Hematopoietic multipotent progenitor cell treated with erythropoietin and hydrocortisone succinate and interleukin-3 and kit ligand, for 4 days (in vitro differentiated cells): Measurements from ENCODE around the gene GDF7.

ENCODE experiments used
- DNase-seq: peaks from one replicate; pipeline ENCODE4 v3.0.0-alpha.2; 2015

Gene GDF7

GRCh38 chr2:20663196-20664070 lies 3.5 kb upstream of the GDF7 start:
- no peak for DNase-seq

GRCh38 chr2:20664071-20664390 lies 2.9 kb upstream of the GDF7 start:
- no peak for DNase-seq

- no peak for DNase-seq
Observed at GRCh38 chr2:20664431-20665242, 2.3 kb upstream of the GDF7 start.

GRCh38 chr2:20665243-20666004 lies 1.5 kb upstream of the GDF7 start:
- DNase-seq, result no peak

- DNase-seq, result no peak
Observed at GRCh38 chr2:20666005-20666303, 990 bp upstream of the GDF7 start.

- no peak for DNase-seq
Observed at GRCh38 chr2:20667151-20667530, 197 bp downstream of the GDF7 start.

- DNase-seq, result no peak
Observed at GRCh38 chr2:20667531-20668401, 822 bp downstream of the GDF7 start.

GRCh38 chr2:20668451-20668850 lies 1.5 kb downstream of the GDF7 start:
- DNase-seq, result no peak

GRCh38 chr2:20668871-20669475 lies 2.0 kb downstream of the GDF7 start:
- DNase-seq, result no peak

GRCh38 chr2:20669562-20670314 lies 2.8 kb downstream of the GDF7 start:
- no peak for DNase-seq

- DNase-seq, result no peak
Observed at GRCh38 chr2:20670315-20671035, 3.5 kb downstream of the GDF7 start.

- no peak for DNase-seq
Observed at GRCh38 chr2:20671036-20671735, 4.2 kb downstream of the GDF7 start.

- DNase-seq, result no peak
Observed at GRCh38 chr2:20671736-20672080, 4.8 kb downstream of the GDF7 start.

GRCh38 chr2:20672201-20672951 lies 5.4 kb downstream of the GDF7 start:
- DNase-seq, result no peak

- no peak for DNase-seq
Observed at GRCh38 chr2:20673686-20674308, 6.9 kb downstream of the GDF7 start.

GRCh38 chr2:20674309-20674965 lies 7.5 kb downstream of the GDF7 start:
- DNase-seq, result no peak

- DNase-seq, result no peak
Observed at GRCh38 chr2:20674974-20675679, 8.2 kb downstream of the GDF7 start.
